Measurements from ENCODE around the gene SPTB. TPM values are rescaled to one million over a fixed set of nuclear protein-coding genes. Genes with fewer than 3 reads are reported as not detected.
A peak's percentile ranks its signal among the peaks of the same experiment; 100 is the strongest.

Gene SPTB
- total and polyA plus RNA-seq, 9 of the 15 experiments (the other 6 are each of a cell fraction or from before 2014, with no cell fraction given) = 0.21 to 45.9 (median 11.7) TPM

GRCh38 chr14:64914237-64915028 is 34.7 kb upstream of the SPTB start, which contains the start of gene CHURC1 (continued):
- no peak for TF ChIP-seq SNRNP70 (optimal IDR thresholded peaks at IDR 0.05; ENCODE audit: low read depth, low read length)
- TF ChIP-seq ZNF140 (CRISPR knock-in tag; IDR thresholded peaks at IDR 0.05) = no peak
- TF ChIP-seq SPI1 (IDR thresholded peaks at IDR 0.05; ENCODE audit: borderline replicate concordance, low read depth, low read length) = no peak
- peak; percentile 58; the same call in 1 of the 2 replicates for TF ChIP-seq MYC (IDR thresholded peaks at IDR 0.05; ENCODE audit: low read depth, low read length)
- no peak for TF ChIP-seq MYC (CRISPR knock-in tag; IDR thresholded peaks at IDR 0.05; ENCODE audit: borderline replicate concordance, low read depth)
- no peak for TF ChIP-seq RFX7 (CRISPR knock-in tag; IDR thresholded peaks at IDR 0.05)
- TF ChIP-seq, protein P1, sequence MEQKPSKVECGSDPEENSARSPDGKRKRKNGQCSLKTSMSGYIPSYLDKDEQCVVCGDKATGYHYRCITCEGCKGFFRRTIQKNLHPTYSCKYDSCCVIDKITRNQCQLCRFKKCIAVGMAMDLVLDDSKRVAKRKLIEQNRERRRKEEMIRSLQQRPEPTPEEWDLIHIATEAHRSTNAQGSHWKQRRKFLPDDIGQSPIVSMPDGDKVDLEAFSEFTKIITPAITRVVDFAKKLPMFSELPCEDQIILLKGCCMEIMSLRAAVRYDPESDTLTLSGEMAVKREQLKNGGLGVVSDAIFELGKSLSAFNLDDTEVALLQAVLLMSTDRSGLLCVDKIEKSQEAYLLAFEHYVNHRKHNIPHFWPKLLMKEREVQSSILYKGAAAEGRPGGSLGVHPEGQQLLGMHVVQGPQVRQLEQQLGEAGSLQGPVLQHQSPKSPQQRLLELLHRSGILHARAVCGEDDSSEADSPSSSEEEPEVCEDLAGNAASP (IDR thresholded peaks at IDR 0.05) = no peak
- no peak for TF ChIP-seq ZFP91 (CRISPR knock-in tag; IDR thresholded peaks at IDR 0.05)
- TF ChIP-seq, protein P2, sequence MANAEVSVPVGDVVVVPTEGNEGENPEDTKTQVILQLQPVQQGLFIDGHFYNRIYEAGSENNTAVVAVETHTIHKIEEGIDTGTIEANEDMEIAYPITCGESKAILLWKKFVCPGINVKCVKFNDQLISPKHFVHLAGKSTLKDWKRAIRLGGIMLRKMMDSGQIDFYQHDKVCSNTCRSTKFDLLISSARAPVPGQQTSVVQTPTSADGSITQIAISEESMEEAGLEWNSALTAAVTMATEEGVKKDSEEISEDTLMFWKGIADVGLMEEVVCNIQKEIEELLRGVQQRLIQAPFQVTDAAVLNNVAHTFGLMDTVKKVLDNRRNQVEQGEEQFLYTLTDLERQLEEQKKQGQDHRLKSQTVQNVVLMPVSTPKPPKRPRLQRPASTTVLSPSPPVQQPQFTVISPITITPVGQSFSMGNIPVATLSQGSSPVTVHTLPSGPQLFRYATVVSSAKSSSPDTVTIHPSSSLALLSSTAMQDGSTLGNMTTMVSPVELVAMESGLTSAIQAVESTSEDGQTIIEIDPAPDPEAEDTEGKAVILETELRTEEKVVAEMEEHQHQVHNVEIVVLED (CRISPR knock-in tag; IDR thresholded peaks at IDR 0.05) = no peak
- TF ChIP-seq, protein P3, sequence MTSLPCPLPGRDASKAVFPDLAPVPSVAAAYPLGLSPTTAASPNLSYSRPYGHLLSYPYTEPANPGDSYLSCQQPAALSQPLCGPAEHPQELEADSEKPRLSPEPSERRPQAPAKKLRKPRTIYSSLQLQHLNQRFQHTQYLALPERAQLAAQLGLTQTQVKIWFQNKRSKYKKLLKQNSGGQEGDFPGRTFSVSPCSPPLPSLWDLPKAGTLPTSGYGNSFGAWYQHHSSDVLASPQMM (CRISPR knock-in tag; IDR thresholded peaks at IDR 0.05) = no peak
- no peak for TF ChIP-seq NR3C1 (CRISPR knock-in tag; IDR thresholded peaks at IDR 0.05)
- TF ChIP-seq DDX20 (tag; IDR thresholded peaks at IDR 0.05; ENCODE audit: low read depth) = no peak
- no peak for TF ChIP-seq TARDBP (IDR thresholded peaks at IDR 0.05)
- TF ChIP-seq POLR2AphosphoS5 (IDR thresholded peaks at IDR 0.05; ENCODE audit: control insufficient read depth, insufficient read depth, low read depth, low read length) = peak; percentile 83
- no peak for TF ChIP-seq POLR2AphosphoS2 (IDR thresholded peaks at IDR 0.05; ENCODE audit: low read length)
- TF ChIP-seq CHD2 (IDR thresholded peaks at IDR 0.05; ENCODE audit: low read depth, low read length) = peak; percentile 96
- no peak for TF ChIP-seq ZFP30 (CRISPR knock-in tag; IDR thresholded peaks at IDR 0.05; ENCODE audit: borderline replicate concordance)
- no peak for TF ChIP-seq RAD21 (CRISPR knock-in tag; conservative IDR thresholded peaks at IDR 0.05 in 1 of 2, IDR thresholded peaks at IDR 0.05 in 1 of 2)
- TF ChIP-seq, protein P4, sequence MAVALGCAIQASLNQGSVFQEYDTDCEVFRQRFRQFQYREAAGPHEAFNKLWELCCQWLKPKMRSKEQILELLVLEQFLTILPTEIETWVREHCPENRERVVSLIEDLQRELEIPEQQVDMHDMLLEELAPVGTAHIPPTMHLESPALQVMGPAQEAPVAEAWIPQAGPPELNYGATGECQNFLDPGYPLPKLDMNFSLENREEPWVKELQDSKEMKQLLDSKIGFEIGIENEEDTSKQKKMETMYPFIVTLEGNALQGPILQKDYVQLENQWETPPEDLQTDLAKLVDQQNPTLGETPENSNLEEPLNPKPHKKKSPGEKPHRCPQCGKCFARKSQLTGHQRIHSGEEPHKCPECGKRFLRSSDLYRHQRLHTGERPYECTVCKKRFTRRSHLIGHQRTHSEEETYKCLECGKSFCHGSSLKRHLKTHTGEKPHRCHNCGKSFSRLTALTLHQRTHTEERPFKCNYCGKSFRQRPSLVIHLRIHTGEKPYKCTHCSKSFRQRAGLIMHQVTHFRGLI (CRISPR knock-in tag; IDR thresholded peaks at IDR 0.05) = no peak
- TF ChIP-seq CSDE1 (IDR thresholded peaks at IDR 0.05) = peak in 1 of 2 experiments; percentile 89; a peak in 2 of 4 replicates
- no peak for TF ChIP-seq CCNT2 (IDR thresholded peaks at IDR 0.05; ENCODE audit: borderline replicate concordance, extremely low read depth, insufficient read length, low read depth, low read length)

All from K562 (cell line).